ENCODE measurements around the gene DEFB124.
A peak's percentile ranks its signal among the peaks of the same experiment; 100 is the strongest.
"Not testable (repeated sequence)": the region's sequence is repeated elsewhere in the genome, so short reads cannot be mapped to it uniquely, and the experiment has no call there.

DEFB124 gene, protein sequence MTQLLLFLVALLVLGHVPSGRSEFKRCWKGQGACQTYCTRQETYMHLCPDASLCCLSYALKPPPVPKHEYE

DNA sequence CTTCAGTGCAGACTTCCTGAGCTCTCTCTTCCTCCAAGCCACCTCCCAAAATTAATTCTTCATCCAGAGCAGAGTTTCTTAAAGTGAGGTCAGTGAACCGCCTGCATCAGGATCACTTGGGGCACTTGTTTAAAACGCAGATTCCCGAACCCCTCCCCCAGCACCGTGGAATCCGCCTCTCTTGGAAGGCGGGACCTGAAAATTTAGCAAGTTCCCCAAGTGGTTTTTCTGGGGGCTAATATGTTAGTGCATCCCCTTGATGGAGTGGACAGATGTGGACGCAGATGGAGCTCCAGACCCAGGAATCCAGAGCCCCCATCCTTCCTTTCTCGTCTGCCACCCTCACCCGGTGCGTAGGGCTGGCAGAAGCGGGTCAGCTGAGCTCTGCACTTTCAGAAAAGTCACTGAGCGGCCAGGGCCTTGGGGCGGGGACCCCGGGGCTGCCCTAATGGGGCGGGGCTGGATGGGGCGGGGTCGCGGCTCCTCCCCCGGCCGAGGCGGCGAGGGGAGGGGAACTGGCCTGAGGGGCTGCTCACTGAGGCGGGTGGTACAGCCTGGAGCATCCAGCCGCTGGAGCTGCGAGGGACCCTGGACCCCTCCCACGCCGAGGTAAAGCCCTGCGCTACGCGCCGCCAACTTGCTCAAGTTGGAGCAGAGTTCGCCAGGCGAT is at the start of gene DEFB124, which contains the start of gene REM1:
Gene DEFB124, minus strand, starts transcription at position 370 of the 670 bp plus-strand sequence. CDS start 2,114 bp downstream, outside the sequence.
Gene REM1, plus strand, starts transcription at position 531 of the 670 bp plus-strand sequence. CDS start 1,158 bp downstream, outside the sequence.
- no peak for ATAC-seq

GRCh38 chr20:31523361-31524283 is 48.7 kb upstream of the DEFB124 start:
- peak in 1 of 2 donors; percentile 13 for ATAC-seq

- no peak for ATAC-seq
These were observed 47.8 kb upstream of the DEFB124 start for GRCh38 chr20:31522731-31523130.

- ATAC-seq, result not testable (repeated sequence)
These were observed 46.3 kb upstream of the DEFB124 start for GRCh38 chr20:31521267-31521666.

GRCh38 chr20:31517373-31517772 is 42.4 kb upstream of the DEFB124 start:
- no peak for ATAC-seq

GRCh38 chr20:31516651-31517050 is 41.7 kb upstream of the DEFB124 start:
- ATAC-seq, result peak; percentile 22 to 27

DNA sequence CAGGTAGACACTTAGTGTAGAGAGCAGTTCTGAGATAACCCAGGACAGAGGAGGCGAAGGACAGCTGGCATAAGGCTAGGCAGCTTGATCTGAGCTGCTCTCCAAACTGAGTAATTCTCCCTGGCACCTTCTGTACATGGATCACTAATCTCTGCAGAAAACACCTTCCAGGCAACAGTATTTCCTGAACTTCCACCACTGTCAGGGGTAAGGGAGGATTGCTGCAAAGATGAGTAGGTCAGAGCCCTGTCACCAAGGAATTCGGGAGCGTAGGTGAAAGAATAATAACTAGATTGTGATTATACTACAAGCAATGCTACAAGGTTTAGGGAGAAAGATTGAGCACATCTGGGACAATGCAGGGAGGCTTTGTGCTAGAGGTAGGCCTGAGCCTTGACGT is 41.2 kb upstream of the DEFB124 start:
- no peak for ATAC-seq

GRCh38 chr20:31515775-31516107 is 40.8 kb upstream of the DEFB124 start:
- no peak for ATAC-seq

DNA sequence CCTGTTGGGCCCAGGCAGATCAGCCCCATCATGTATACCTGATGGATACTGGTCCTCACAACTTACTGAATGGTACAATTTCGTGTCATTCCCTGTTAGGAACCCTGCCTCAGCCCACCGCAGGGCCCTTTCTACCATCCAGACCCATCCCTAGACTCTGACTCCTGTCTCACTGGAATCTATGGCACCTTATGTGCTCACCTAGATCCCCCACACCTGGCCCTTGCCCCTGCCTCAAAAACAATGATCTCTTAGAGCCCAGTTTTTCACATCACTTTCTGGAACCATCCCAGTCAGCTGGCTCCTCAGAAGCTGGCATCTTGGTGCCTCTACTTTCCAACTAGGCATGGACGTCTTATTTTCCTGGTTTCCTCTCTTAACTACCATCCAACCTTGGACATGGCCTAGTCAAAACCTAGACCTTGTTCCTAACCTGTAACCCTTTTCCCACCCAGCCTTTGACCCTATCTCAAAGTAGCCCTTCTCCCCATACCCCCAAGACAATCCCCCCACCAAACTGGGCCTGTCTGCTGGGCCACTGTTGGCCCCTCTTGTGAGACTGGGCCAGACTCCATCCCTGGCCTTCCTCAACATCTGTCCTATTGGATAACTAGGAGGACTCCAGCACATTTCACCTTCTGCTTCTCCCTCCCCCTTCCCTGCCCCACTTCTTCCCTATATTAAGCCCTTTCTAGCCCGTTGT is 40.3 kb upstream of the DEFB124 start:
- no peak for ATAC-seq

GRCh38 chr20:31514154-31515071 is 39.5 kb upstream of the DEFB124 start, which contains the start of gene HM13:
Gene HM13, plus strand, starts transcription at chr20:31514442. Its CDS starts 110 bp downstream, at chr20:31514552.
- ATAC-seq, result peak; percentile 88

DNA sequence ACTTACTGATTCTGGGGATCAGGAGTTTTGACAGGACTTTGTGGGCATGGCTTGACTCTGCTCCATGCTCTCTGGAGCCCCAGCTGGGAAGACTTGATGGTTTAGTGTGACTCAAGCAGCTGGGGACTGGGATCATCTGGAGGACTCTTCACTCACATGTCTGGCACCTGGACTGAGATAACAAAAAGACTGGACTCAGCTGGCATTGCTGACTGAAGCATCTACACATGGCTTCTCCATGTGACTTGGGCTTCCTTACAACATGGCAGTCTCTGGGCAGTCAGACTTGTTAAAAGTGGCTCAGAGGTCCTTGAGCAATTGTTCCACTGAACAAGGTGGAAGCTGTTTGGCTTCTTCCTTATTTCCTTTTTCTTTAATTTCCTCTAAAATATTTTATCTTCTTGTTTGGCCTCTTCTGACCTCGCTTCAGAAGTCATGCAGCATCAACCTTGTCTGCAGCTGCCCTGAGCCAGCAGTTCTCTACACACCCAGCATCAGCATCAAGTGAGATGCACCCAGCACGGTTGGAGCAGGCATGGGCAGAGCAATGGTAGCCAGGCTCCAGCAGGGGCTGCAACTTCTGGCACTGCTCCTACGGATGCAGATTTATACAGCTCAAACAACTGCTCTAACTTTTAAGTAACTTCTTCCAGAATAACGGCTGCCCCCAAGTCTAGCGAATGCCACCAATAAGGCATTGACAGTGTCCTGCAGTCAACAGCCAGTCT is 33.8 kb upstream of the DEFB124 start:
- ATAC-seq, result no peak

- ATAC-seq, result no peak
These were observed 31.0 kb upstream of the DEFB124 start for GRCh38 chr20:31505903-31506302.

DNA sequence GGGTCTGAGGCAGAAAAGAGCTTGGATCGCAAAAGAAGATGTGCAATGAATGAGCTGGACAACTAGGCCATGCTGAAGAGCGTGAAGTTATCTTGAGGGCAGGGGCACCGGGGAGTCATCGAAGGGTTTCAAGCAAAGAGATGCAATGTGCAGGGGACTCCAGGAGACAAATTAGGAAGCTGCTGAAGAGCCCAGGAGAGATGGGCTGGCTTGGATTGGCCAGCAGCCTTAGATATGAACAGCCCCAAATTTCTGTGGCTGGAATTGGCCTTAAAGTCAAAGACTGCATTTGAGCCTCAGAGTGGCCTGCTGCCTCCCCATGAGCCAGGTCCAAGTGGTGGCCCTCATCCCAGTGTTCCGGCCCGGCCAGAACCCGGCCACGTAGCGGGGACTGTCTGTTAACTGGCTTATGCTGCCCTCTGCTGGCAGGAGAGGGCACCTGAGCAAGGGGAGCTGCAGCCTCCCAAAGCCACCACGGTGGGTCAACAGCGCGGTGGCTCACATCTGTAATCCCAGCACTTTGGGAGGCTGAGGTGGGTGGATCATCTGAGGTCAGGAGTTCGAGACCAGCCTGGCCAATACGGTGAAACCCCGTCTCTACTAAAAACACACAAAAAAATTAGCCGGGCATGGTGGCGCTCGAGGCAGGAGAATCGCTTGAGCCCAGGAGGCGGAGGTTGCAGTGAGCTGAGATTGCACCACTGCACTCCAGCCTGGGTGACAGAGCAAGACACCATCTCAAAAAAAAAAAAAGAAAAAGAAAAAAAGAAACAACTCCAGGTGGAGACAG is 28.2 kb upstream of the DEFB124 start:
- ATAC-seq, result peak; percentile 92 to 94

DNA sequence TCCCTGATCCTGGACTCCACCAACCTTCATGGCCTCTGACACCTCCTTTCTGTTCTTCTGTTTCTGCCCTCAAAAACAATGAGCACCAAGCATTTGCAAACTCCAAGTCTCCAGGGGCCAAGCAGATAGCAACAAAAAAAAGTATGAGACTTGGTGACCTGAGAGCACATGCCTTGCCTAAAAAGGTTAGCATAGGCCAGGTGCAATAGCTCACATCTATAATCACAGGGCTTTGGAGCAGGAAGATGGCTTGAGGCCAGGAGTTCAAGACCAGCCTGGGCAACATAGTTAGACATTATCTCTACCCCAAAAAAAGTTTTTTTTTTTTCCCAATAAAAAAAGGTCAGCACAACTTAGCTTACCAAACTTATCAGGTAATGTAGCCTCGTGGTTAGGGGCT is 25.6 kb upstream of the DEFB124 start:
- no peak for ATAC-seq

DNA sequence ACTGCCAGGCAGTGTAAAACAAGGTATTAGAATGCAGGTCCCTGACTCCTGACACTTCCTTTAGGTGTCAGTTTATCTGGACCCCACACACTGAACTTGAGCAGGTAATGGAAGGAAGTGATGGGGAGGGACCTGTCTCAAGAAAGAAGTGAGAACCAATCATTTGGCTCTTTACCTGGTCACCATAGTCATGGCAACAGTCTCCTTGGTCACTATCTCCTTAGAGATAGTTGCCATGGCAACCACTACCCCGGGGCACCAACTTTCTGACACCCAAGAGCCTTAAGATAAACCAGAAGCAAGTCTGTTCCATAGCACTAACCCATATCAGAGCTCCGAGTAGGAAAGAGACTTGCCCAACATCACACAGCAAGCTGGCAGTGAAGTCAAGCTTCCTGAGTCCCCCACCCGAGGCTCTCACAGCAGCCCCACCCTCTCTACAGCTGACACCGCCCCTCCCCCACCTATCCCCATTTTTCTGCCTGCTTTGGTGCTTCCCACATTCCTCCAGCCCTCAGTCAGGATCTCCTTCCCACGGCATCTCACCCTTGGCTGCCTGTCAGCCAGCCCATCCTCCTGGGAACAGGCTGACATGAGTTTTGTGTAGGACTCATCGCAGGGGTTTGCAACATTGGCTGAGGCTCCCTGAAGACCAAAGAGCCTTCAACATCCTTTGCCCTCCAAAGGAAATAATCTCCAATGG is 23.1 kb upstream of the DEFB124 start:
- ATAC-seq, result no peak

GRCh38 chr20:31496761-31497295 is 21.9 kb upstream of the DEFB124 start:
- no peak for ATAC-seq

GRCh38 chr20:31494131-31494530 is 19.2 kb upstream of the DEFB124 start:
- no peak for ATAC-seq

GRCh38 chr20:31490752-31491151 is 15.8 kb upstream of the DEFB124 start:
- ATAC-seq, result no peak

DNA sequence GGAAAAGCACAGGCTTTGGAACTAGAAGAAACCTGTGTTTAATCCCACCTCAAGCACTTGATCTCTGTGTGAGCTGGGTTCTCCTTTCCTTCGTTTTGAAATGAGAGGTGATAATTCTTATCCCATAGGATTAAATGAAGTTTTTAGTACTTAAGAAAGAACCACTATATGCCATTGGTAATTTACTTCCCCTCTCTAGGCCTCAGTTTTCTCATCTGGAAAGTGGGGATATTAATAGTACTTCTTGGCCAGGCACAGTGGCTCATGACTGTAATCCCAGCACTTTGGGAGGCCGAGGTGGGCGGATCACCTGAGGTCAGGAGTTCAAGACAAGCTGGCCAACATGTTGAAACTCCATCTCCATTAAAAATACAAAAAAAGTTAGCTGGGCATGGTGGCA is 14.2 kb upstream of the DEFB124 start:
- no peak for ATAC-seq

Measured in activated CD4-positive, CD25-positive, alpha-beta regulatory T cell treated with anti-CD3 and anti-CD28 coated beads, Interleukin-2, amount 50 U/mL, for 24 hours (primary cell).